ENCODE results near the gene SUMF2. TPM values are rescaled to one million over a fixed set of nuclear protein-coding genes. Genes with fewer than 3 reads are reported as not detected.

The SUMF2 gene
- total RNA-seq (2021) (99.6 to 105 TPM (median 99.6 TPM) in 3 replicates), Bru-seq, nascent RNA (percentile 79 among the genes with signal in this experiment)
- long read RNA-seq, experiment 1, transcript SUMF2-208 (9 exons, 2,052 nt): major isoform, 161 of 224 reads
- long read RNA-seq, experiment 1, transcript SUMF2-205 (10 exons, 1,171 nt): minor isoform, 5 of 224 reads
- long read RNA-seq, experiment 1, transcript SUMF2-207 (8 exons, 1,792 nt): minor isoform, 10 of 224 reads
- long read RNA-seq, experiment 1, transcript SUMF2-204 (8 exons, 1,683 nt): minor isoform, 12 of 224 reads
- long read RNA-seq, experiment 1, partial matches to known transcripts: 9 of 224 reads
- long read RNA-seq, experiment 1, other reads (novel, unspliced or antisense): 16 of 224 reads
- long read RNA-seq, experiment 2, transcript SUMF2-208 (9 exons, 2,052 nt): major isoform, 21 of 71 reads
- long read RNA-seq, experiment 2, partial matches to known transcripts: 37 of 71 reads
- long read RNA-seq, experiment 2, other reads (novel, unspliced or antisense): 11 of 71 reads
- long read RNA-seq, experiment 3, transcript SUMF2-204 (8 exons, 1,683 nt): minor isoform, 6 of 43 reads
- long read RNA-seq, experiment 3, transcript SUMF2-208 (9 exons, 2,052 nt): major isoform, 31 of 43 reads
- long read RNA-seq, experiment 3, partial matches to known transcripts: 1 of 43 reads
- long read RNA-seq, experiment 3, other reads (novel, unspliced or antisense): 1 of 43 reads

GRCh38 chr7:56063882-56064625, at the start of gene SUMF2:
TSS of gene SUMF2 (plus strand) at chr7:56064286. CDS start at chr7:56064312, 26 bp downstream.
- DNase-seq (ENCODE audit: low spot score) (peak; percentile 88), ATAC-seq (peak; percentile 90)
- POLR2A ChIA-PET: interaction anchor here (0.6 to 2.9 kb wide), 4 partner anchors 13 to 432 kb away, joined by 3 to 41 read pairs (median 10); partner anchors contain the start of genes CCT6A and PSPH
- Mint-ChIP-seq H3K27me3 (ENCODE audit: low read depth) (no peaks in the 10 kb centered on the region), H3K27ac (peak within 1 kb of the TSS; percentile 83), H3K4me1 (peaks cover 16% of the 10 kb centered on the region), H3K4me3 (peak within 1 kb of the TSS; percentile 90), H3K9me3 (no peaks in the 10 kb centered on the region), H3K36me3 (peaks cover 56% of the 10 kb centered on the region)
- CTCF ChIA-PET: interaction anchor here (0.7 to 2.3 kb wide), 6 partner anchors 10 to 100 kb away, joined by 3 to 13 read pairs (median 6); partner anchors contain the start of genes CCT6A, NIPSNAP2 and PSPH
- TF ChIP-seq AR (CRISPR knock-in tag; IDR thresholded peaks at IDR 0.05) (no peak; the same call in none of the 2 replicates), TP53 (CRISPR knock-in tag; IDR thresholded peaks at IDR 0.05) (no peak), PRRX2 (CRISPR knock-in tag; IDR thresholded peaks at IDR 0.05) (peak; percentile 99), ESRRA (CRISPR knock-in tag; IDR thresholded peaks at IDR 0.05; ENCODE audit: borderline replicate concordance) (no peak), TEAD1 (CRISPR knock-in tag; IDR thresholded peaks at IDR 0.05) (peak; percentile 90), CREB1 (CRISPR knock-in tag; IDR thresholded peaks at IDR 0.05) (peak; percentile 93), SP1 (CRISPR knock-in tag; conservative IDR thresholded peaks at IDR 0.05) (peak; percentile 87), SMAD4 (CRISPR knock-in tag; IDR thresholded peaks at IDR 0.05) (no peak), NFATC4 (CRISPR knock-in tag; IDR thresholded peaks at IDR 0.05) (peak; percentile 98), ZNF396 (CRISPR knock-in tag; IDR thresholded peaks at IDR 0.05; ENCODE audit: borderline replicate concordance) (no peak), SOX15 (CRISPR knock-in tag; IDR thresholded peaks at IDR 0.05) (no peak), NFYB (CRISPR knock-in tag; conservative IDR thresholded peaks at IDR 0.05; ENCODE audit: low read depth) (peak; percentile 41), KAT7 (CRISPR knock-in tag; IDR thresholded peaks at IDR 0.05; ENCODE audit: borderline replicate concordance) (no peak), STAT6 (CRISPR knock-in tag; conservative IDR thresholded peaks at IDR 0.05; ENCODE audit: low read depth) (no peak), E2F1 (CRISPR knock-in tag; IDR thresholded peaks at IDR 0.05) (no peak), ZBTB21 (CRISPR knock-in tag; IDR thresholded peaks at IDR 0.05; ENCODE audit: borderline replicate concordance) (no peak), ZNF425 (CRISPR knock-in tag; conservative IDR thresholded peaks at IDR 0.05) (peak; percentile 88; the same call in 1 of the 2 replicates), ZNF281 (CRISPR knock-in tag; IDR thresholded peaks at IDR 0.05) (peak; percentile 93), ATF6 (CRISPR knock-in tag; IDR thresholded peaks at IDR 0.05) (no peak), MXD4 (CRISPR knock-in tag; IDR thresholded peaks at IDR 0.05; ENCODE audit: borderline replicate concordance) (no peak)
